Measurements from ENCODE around the gene TMPRSS12. TPM values are rescaled to one million over a fixed set of nuclear protein-coding genes. Genes with fewer than 3 reads are reported as not detected.
"Not testable (repeated sequence)": the region's sequence is repeated elsewhere in the genome, so short reads cannot be mapped to it uniquely, and the experiment has no call there.

Gene TMPRSS12
- total RNA-seq, 1 experiment from 2014 or later = not detected

DNA sequence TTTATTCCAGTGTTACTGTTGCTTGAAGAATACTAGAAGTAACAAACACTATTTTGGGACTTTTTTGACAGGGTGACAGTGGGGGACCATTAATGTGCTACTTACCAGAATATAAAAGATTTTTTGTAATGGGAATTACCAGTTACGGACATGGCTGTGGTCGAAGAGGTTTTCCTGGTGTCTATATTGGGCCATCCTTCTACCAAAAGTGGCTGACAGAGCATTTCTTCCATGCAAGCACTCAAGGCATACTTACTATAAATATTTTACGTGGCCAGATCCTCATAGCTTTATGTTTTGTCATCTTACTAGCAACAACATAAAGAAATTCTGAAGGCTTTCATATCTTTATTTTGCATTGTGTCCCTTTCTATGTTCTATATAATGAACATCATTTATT, 44.5 kb downstream of the TMPRSS12 start:
- Mint-ChIP-seq H3K27me3 (ENCODE audit: unreplicated experiment) (no peaks in the 10 kb centered on the region), H3K27ac (ENCODE audit: unreplicated experiment) (no peak overlapping the region), H3K4me1 (ENCODE audit: low read depth, unreplicated experiment) (no peaks in the 10 kb centered on the region), H3K9me3 (ENCODE audit: low read depth, unreplicated experiment) (no peaks in the 10 kb centered on the region), H3K4me3 (ENCODE audit: low read depth, unreplicated experiment) (no peak overlapping the region), H3K36me3 (ENCODE audit: insufficient read depth, unreplicated experiment) (no peaks in the 10 kb centered on the region)
- no TSS peak for BruUV-seq (replicated peaks)
- intact Hi-C loops (cut with micrococcal nuclease; ENCODE audit: unreplicated experiment) = no loop called here
- CTCF ChIA-PET = no interaction called here
- DNase-seq = no peak
- TF ChIP-seq, protein P1, sequence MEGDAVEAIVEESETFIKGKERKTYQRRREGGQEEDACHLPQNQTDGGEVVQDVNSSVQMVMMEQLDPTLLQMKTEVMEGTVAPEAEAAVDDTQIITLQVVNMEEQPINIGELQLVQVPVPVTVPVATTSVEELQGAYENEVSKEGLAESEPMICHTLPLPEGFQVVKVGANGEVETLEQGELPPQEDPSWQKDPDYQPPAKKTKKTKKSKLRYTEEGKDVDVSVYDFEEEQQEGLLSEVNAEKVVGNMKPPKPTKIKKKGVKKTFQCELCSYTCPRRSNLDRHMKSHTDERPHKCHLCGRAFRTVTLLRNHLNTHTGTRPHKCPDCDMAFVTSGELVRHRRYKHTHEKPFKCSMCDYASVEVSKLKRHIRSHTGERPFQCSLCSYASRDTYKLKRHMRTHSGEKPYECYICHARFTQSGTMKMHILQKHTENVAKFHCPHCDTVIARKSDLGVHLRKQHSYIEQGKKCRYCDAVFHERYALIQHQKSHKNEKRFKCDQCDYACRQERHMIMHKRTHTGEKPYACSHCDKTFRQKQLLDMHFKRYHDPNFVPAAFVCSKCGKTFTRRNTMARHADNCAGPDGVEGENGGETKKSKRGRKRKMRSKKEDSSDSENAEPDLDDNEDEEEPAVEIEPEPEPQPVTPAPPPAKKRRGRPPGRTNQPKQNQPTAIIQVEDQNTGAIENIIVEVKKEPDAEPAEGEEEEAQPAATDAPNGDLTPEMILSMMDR (IDR thresholded peaks at IDR 0.05; ENCODE audit: unreplicated experiment) = no peak

DNA sequence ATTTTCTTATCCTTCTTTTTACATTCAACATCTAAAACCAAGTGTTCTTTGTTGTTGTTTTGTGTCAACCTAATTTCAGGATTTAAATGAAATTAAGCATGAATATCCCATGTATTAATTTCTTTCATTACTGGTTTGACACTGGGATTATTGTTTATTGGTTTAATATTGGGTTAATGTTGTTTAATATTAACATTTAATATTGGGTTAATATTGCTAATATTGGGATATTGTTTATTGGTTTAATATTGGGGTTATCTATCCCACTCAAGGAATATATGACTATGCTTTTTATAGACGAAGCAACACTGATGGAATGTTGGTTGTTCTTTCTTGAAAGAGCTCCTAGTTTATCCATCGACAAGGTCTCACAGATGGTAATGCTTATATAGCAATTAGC, 45.9 kb downstream of the TMPRSS12 start:
- H3K27me3 Mint-ChIP-seq (ENCODE audit: unreplicated experiment) = no peaks in the 10 kb centered on the region
- H3K9me3 Mint-ChIP-seq (ENCODE audit: low read depth, unreplicated experiment) = no peaks in the 10 kb centered on the region
- H3K27ac Mint-ChIP-seq (ENCODE audit: unreplicated experiment) = no peak overlapping the region
- H3K4me1 Mint-ChIP-seq (ENCODE audit: low read depth, unreplicated experiment) = no peaks in the 10 kb centered on the region
- CTCF ChIA-PET = no interaction called here
- H3K4me3 Mint-ChIP-seq (ENCODE audit: low read depth, unreplicated experiment) = no peak overlapping the region
- no TSS peak for BruUV-seq (replicated peaks)
- H3K36me3 Mint-ChIP-seq (ENCODE audit: insufficient read depth, unreplicated experiment) = no peaks in the 10 kb centered on the region
- DNase-seq = no peak
- TF ChIP-seq, protein P1 (IDR thresholded peaks at IDR 0.05; ENCODE audit: unreplicated experiment) = no peak
- intact Hi-C loops (cut with micrococcal nuclease; ENCODE audit: unreplicated experiment) = no loop called here

DNA sequence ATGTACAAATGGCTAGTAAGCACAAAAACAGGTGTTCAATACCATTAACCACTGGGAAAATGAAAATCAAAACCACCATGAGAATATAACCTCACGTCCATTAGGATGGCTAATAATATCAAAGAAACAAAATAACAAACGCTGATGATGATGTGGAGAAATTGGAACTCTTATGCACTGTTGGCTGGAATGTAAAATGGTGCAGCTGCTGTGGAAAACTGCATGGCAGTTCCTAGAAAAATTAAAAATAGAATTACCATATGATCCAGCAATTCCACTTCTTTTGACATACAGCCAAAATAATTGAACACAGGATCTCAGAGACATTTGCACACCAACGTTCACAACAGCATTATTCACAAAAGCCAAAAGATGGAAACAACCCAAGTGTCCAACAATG, 51.5 kb downstream of the TMPRSS12 start:
- Mint-ChIP-seq H3K27ac (ENCODE audit: unreplicated experiment) (no peak overlapping the region), H3K4me3 (ENCODE audit: low read depth, unreplicated experiment) (no peak overlapping the region), H3K4me1 (ENCODE audit: low read depth, unreplicated experiment) (no peaks in the 10 kb centered on the region), H3K27me3 (ENCODE audit: unreplicated experiment) (no peaks in the 10 kb centered on the region), H3K36me3 (ENCODE audit: insufficient read depth, unreplicated experiment) (no peaks in the 10 kb centered on the region), H3K9me3 (ENCODE audit: low read depth, unreplicated experiment) (no peaks in the 10 kb centered on the region)
- intact Hi-C loops (cut with micrococcal nuclease; ENCODE audit: unreplicated experiment) = loop anchor here (5.0 kb wide), 1 partner anchor 42 kb away; no protein-coding TSS in a partner anchor
- DNase-seq = no peak
- BruUV-seq (replicated peaks) = no TSS peak
- TF ChIP-seq, protein P1 (IDR thresholded peaks at IDR 0.05; ENCODE audit: unreplicated experiment) = no peak
- CTCF ChIA-PET = no interaction called here

DNA sequence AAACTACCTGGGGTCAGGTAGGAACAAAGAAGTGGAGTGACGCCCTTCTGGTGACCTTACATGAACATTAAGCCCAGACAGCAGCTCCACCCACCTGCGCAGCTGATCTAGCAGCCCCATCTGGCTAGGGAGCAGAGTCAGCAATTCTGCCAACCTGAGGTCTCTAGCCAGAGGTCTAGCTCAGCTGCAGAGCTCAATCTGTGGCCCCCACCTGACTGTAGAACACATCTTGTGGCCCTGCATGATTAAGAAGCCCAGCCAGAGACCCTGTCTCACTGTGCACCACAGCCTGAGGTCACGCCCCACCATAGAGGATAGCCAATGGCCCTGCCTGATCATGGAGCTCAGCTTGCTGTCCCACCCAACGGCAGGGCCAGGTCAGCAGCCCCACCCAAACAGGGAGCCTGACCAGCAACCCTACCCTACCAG, 59.0 kb downstream of the TMPRSS12 start:
- Mint-ChIP-seq H3K27me3 (ENCODE audit: unreplicated experiment) (no peaks in the 10 kb centered on the region), H3K27ac (ENCODE audit: unreplicated experiment) (no peak overlapping the region), H3K9me3 (ENCODE audit: low read depth, unreplicated experiment) (no peaks in the 10 kb centered on the region), H3K36me3 (ENCODE audit: insufficient read depth, unreplicated experiment) (no peaks in the 10 kb centered on the region), H3K4me3 (ENCODE audit: low read depth, unreplicated experiment) (no peak overlapping the region), H3K4me1 (ENCODE audit: low read depth, unreplicated experiment) (no peaks in the 10 kb centered on the region)
- TF ChIP-seq, protein P1 (IDR thresholded peaks at IDR 0.05; ENCODE audit: unreplicated experiment) = no peak
- intact Hi-C loops (cut with micrococcal nuclease; ENCODE audit: unreplicated experiment) = no loop called here
- BruUV-seq (replicated peaks) = no TSS peak
- no peak for DNase-seq
- CTCF ChIA-PET = no interaction called here

DNA sequence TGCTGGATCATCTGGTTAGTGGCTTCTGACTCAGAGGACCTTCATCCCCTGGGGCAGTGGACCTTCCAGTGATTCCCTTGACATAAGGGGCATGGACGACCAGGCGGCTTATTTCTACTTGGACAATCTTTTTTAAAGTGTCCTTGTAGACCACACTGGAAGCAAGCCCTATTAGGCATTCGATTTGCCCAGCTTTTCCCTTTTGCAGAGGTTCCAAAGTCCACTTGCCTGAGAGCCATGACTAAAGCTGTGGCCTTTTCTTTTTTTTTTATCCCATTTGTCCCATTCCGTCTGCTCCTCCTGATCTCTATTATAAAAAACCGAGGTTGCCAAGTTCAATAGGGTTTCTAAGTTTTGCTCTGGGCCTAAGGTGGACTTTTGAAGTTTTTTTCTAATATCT, 65.8 kb downstream of the TMPRSS12 start:
- intact Hi-C loops (cut with micrococcal nuclease; ENCODE audit: unreplicated experiment); H3K27me3 Mint-ChIP-seq (ENCODE audit: unreplicated experiment); H3K27ac Mint-ChIP-seq (ENCODE audit: unreplicated experiment); DNase-seq; CTCF ChIA-PET; H3K4me1 Mint-ChIP-seq (ENCODE audit: low read depth, unreplicated experiment); H3K36me3 Mint-ChIP-seq (ENCODE audit: insufficient read depth, unreplicated experiment); H3K9me3 Mint-ChIP-seq (ENCODE audit: low read depth, unreplicated experiment); H3K4me3 Mint-ChIP-seq (ENCODE audit: low read depth, unreplicated experiment); BruUV-seq (replicated peaks): not testable (repeated sequence)

DNA sequence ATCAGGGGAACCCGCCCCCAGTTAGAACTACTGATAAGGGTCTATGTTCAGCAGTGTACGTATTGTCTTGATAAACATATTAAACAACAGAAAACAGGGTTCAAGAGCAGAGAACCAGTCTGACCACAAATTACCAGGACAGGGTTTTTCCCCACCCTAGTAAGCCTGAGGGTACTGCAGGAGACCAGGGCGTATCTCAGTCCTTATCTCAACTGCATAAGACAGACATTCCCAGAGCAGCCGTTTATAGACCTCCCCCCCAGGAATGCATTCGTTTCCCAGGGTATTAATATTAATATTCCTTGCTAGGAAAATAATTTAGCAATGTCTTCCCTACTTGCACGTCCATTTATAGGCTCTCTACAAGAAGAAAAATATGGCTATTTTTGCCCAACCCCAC, 69.6 kb downstream of the TMPRSS12 start:
- intact Hi-C loops (cut with micrococcal nuclease; ENCODE audit: unreplicated experiment); BruUV-seq (replicated peaks); DNase-seq; H3K4me1 Mint-ChIP-seq (ENCODE audit: low read depth, unreplicated experiment); H3K27me3 Mint-ChIP-seq (ENCODE audit: unreplicated experiment); H3K27ac Mint-ChIP-seq (ENCODE audit: unreplicated experiment); H3K4me3 Mint-ChIP-seq (ENCODE audit: low read depth, unreplicated experiment); H3K9me3 Mint-ChIP-seq (ENCODE audit: low read depth, unreplicated experiment); H3K36me3 Mint-ChIP-seq (ENCODE audit: insufficient read depth, unreplicated experiment): not testable (repeated sequence)
- CTCF ChIA-PET = interaction anchor here (0.6 kb wide), 1 partner anchor 734 kb away, joined by 4 read pairs; no protein-coding TSS in a partner anchor
